Mesenchymal stem cell (in vitro differentiated cells and primary cell): ENCODE measurements around the gene KRTAP5-1.

ENCODE experiments used
- DNase-seq: peaks from one replicate; pipeline ENCODE4 v3.0.0-alpha.2; 2013
- H2AFZ ChIP-seq: one replicate; pipeline ENCODE4 v1.6.1; 2013; ENCODE audit warnings: low read depth, mild to moderate bottlenecking, control low read depth, inconsistent platforms, low read length, moderate library complexity
- H2AK5ac ChIP-seq: 2 replicates; pipeline ENCODE4 v1.6.1; 2013; ENCODE audit warnings: low read length, moderate library complexity, mild to moderate bottlenecking, inconsistent platforms; ENCODE audit not compliant: severe bottlenecking
- H2BK120ac ChIP-seq: one replicate; pipeline ENCODE4 v1.6.1; 2013; ENCODE audit warnings: low read depth, mild to moderate bottlenecking, inconsistent platforms, low read length, moderate library complexity
- H2BK12ac ChIP-seq, 2 experiments: one replicate each; pipeline ENCODE4 v1.6.1; 2013; ENCODE audit warnings: inconsistent platforms in 2 of 2, low read length in 2 of 2, mild to moderate bottlenecking in 2 of 2, moderate library complexity in 2 of 2, control low read depth in 1 of 2
- H2BK15ac ChIP-seq: one replicate; pipeline ENCODE4 v1.6.1; 2013; ENCODE audit warnings: mild to moderate bottlenecking, low read depth, inconsistent platforms; ENCODE audit not compliant: poor library complexity, severe bottlenecking
- H2BK5ac ChIP-seq: 2 replicates; pipeline ENCODE4 v1.6.1; 2013; ENCODE audit warnings: low read depth, mild to moderate bottlenecking, low read length, control low read depth, inconsistent platforms; ENCODE audit not compliant: poor library complexity, severe bottlenecking
- H3K14ac ChIP-seq, 2 experiments: one replicate each; pipeline ENCODE4 v1.6.1; 2013; ENCODE audit warnings: inconsistent platforms in 2 of 2, low read length in 2 of 2, control low read depth in 1 of 2, mild to moderate bottlenecking in 1 of 2, moderate library complexity in 1 of 2
- H3K18ac ChIP-seq, 2 experiments: one replicate each; pipeline ENCODE4 v1.6.1; 2013; ENCODE audit warnings: inconsistent platforms in 2 of 2, low read length in 2 of 2, control low read depth in 1 of 2, low read depth in 1 of 2, mild to moderate bottlenecking in 1 of 2
- H3K23ac ChIP-seq, 2 experiments: one replicate each; pipeline ENCODE4 v1.6.1; 2013; ENCODE audit warnings: inconsistent platforms in 2 of 2, low read length in 2 of 2, mild to moderate bottlenecking in 2 of 2, moderate library complexity in 2 of 2, control low read depth in 1 of 2
- H3K27ac ChIP-seq: 2 replicates; pipeline ENCODE4 v1.5.1; 2013; ENCODE audit warnings: mild to moderate bottlenecking, moderate library complexity, low read length, control low read depth, inconsistent platforms; ENCODE audit not compliant: poor library complexity, severe bottlenecking
- H3K27me3 ChIP-seq, 2 experiments: 2 replicates each; pipeline versions ENCODE4 v1.6.1 to v1.7.0; 2013; ENCODE audit warnings: low read length in 2 of 2, mild to moderate bottlenecking in 2 of 2, moderate library complexity in 2 of 2, control low read depth in 1 of 2, inconsistent platforms in 1 of 2; ENCODE audit not compliant: control insufficient read depth in 1 of 2, insufficient read depth in 1 of 2
- H3K36me3 ChIP-seq, 2 experiments: 2 replicates each; pipeline versions ENCODE4 v1.6.1 to v1.7.0; 2013; ENCODE audit warnings: low read length in 2 of 2, control low read depth in 1 of 2, inconsistent platforms in 1 of 2, low read depth in 1 of 2, mild to moderate bottlenecking in 1 of 2; ENCODE audit not compliant: insufficient read depth in 2 of 2, control insufficient read depth in 1 of 2
- H3K4ac ChIP-seq, 2 experiments: one replicate each; pipeline ENCODE4 v1.6.1; 2013; ENCODE audit warnings: inconsistent platforms in 2 of 2, low read length in 2 of 2, mild to moderate bottlenecking in 2 of 2, moderate library complexity in 2 of 2, control low read depth in 1 of 2, low read depth in 1 of 2
- H3K4me1 ChIP-seq: 2 replicates; pipeline ENCODE4 v1.6.1; 2013; ENCODE audit warnings: low read depth, low read length, control low read depth; ENCODE audit not compliant: control insufficient read depth, insufficient read depth
- H3K4me2 ChIP-seq: 2 replicates; pipeline ENCODE4 v1.6.1; 2013; ENCODE audit warnings: low read length, mild to moderate bottlenecking, inconsistent platforms; ENCODE audit not compliant: poor library complexity, severe bottlenecking
- H3K4me3 ChIP-seq, 2 experiments: 2 replicates each; pipeline versions ENCODE4 v1.5.1 to v1.7.0; 2013; ENCODE audit warnings: low read length in 2 of 2, mild to moderate bottlenecking in 2 of 2, control low read depth in 1 of 2, low read depth in 1 of 2; ENCODE audit not compliant: insufficient read depth in 1 of 2
- H3K79me1 ChIP-seq: replicated peaks from 2 replicates; pipeline ENCODE4 v1.6.1; 2013; ENCODE audit warnings: mild to moderate bottlenecking, control low read depth, low read length, inconsistent platforms; ENCODE audit not compliant: poor library complexity, severe bottlenecking
- H3K9ac ChIP-seq: 2 replicates; pipeline ENCODE4 v1.7.0; 2013; ENCODE audit warnings: mild to moderate bottlenecking, low read length, moderate library complexity
- H3K9me3 ChIP-seq: 2 replicates; pipeline ENCODE4 v1.7.0; 2013; ENCODE audit warnings: mild to moderate bottlenecking, low read length; ENCODE audit not compliant: control insufficient read depth
- H4K8ac ChIP-seq: one replicate; pipeline ENCODE4 v1.6.1; 2013; ENCODE audit warnings: inconsistent platforms, mild to moderate bottlenecking, low read length, moderate library complexity
- H4K91ac ChIP-seq: one replicate; pipeline ENCODE4 v1.6.1; 2013; ENCODE audit warnings: mild to moderate bottlenecking, low read length, inconsistent platforms
- WGBS: methylation state at CpG from one replicate; pipeline ENCODE4 v1.1.7; 2013; ENCODE audit warnings: mixed read lengths; 5-methylcytosine and 5-hydroxymethylcytosine counted together

Gene KRTAP5-1

DNA sequence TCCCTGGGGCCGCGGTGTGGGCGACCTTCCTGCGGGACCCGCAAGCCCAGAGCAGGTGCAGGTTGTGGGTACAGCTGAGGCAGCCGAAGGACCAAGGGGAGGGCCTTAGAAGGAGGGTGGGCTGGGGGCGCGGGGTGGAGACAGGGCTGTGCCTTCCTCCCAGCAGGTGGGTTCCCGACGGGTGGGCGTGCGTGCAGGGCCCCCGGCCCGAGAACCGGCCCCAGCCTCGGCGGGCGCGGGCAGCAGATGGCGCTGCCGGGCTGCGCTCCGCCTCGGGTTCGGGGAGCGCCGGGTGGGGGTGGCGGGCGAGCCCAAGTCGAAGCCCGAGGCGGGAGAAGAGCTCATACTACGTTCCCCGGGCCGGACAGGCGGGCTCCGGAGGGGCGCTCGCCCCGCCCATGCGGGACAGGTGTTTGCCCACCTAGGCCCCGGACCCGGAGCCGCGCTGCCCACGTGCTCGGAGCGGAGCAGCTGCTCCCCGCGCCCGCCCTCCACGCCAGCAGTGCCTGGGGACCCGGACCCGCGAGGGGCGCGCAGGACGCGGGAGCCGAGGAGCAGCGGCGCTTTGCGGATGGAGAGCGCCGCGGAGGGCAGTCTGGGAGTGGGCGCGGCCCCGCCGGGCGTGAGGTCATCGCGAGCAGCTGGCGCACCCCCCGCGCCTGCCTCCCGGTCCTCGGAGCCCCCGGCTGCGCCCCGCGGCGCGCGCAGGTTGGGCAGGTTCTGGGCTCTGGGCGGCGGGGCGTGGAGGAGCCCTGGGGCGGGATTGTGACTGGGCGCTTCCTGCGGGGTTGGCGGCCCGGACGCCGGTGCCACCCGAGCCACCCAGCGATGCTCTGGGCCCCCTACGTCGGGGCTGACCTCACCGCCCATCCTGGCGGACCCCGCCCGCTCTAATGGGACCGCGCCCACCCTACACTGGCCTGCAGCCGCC, 38.3 kb downstream of the KRTAP5-1 start:
- DNase-seq = peak; percentile 39
- H3K14ac ChIP-seq = no peak overlapping the region
- no peak overlapping the region for H2AK5ac ChIP-seq
- no peak overlapping the region for H4K8ac ChIP-seq
- peaks cover 70 to 73% of the 10 kb centered on the region in 2 experiments for H3K27me3 ChIP-seq
- peaks cover 17% of the 10 kb centered on the region for H3K4me1 ChIP-seq
- no peak overlapping the region for H2BK120ac ChIP-seq
- H4K91ac ChIP-seq = no peak overlapping the region
- peak overlapping the region in 1 of 2 experiments; percentile 46 for H3K4me3 ChIP-seq
- H2BK5ac ChIP-seq = no peak overlapping the region
- no peak overlapping the region for H2AFZ ChIP-seq
- 3% methylated on average over 67 of the region's 106 CpGs for WGBS
- H3K27ac ChIP-seq = no peak overlapping the region
- H3K23ac ChIP-seq = no peak overlapping the region
- H3K9me3 ChIP-seq = no peaks in the 10 kb centered on the region
- H3K79me1 ChIP-seq = no peaks in the 10 kb centered on the region
- H2BK15ac ChIP-seq = peak overlapping the region; percentile 36
- H3K4me2 ChIP-seq = peak overlapping the region; percentile 80
- peak overlapping the region in 1 of 2 experiments; percentile 10 for H3K4ac ChIP-seq
- no peaks in the 10 kb centered on the region for H3K36me3 ChIP-seq
- no peak overlapping the region for H3K18ac ChIP-seq
- H3K9ac ChIP-seq = no peak overlapping the region
- no peak overlapping the region for H2BK12ac ChIP-seq

DNA sequence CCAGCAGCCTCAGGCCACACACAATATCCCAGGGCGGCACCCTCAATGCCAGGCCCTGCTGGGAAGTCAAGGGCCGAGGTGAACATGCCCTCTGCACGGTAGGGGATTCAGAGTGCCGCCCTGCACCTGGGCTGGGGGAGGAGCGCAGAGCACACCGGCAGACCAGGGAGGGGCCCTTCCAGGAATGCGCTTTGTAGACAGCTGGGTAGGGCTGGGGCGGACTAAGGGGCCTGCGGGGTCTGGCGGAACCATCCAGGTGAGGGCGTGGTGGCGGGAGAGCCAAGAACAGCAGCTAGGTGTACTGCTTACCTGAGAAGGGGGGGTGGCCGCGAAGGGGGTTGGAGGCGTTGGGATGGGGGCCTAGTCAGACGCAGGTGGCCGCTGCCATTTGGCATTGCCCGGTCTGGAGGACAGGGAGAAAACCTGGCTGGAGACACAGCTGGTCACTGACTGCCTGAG, 39.0 kb downstream of the KRTAP5-1 start:
- no peak overlapping the region for H3K9ac ChIP-seq
- WGBS = 6% methylated on average over 18 of the region's 18 CpGs

DNA sequence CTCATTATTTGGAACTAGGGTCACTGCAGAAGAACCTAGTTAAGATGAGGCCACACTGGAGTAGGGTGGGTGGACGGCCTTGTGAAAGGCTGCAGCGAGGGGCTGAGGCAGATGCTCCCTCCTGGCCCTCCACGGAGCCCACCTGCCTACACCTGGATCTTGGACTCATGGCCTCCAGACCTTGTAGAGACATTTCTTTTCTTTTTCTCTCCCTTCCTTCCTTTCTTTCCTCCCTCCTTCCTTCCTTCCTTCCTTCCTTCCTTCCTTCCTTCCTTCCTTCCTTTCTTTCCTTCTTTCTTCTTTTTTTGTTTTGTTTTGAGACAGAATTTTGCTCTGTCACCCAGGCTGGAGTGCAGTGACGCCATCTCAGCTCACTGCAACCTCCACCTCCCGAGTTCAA, 39.7 kb downstream of the KRTAP5-1 start:
- no peaks in the 10 kb centered on the region for H3K79me1 ChIP-seq
- H3K4me1 ChIP-seq = peaks cover 17% of the 10 kb centered on the region
- no peak overlapping the region for H3K23ac ChIP-seq
- no peak overlapping the region for H4K91ac ChIP-seq
- no peak overlapping the region for H2AFZ ChIP-seq
- no peak overlapping the region for H3K4ac ChIP-seq
- H3K4me3 ChIP-seq = no peak overlapping the region
- H3K27ac ChIP-seq = no peak overlapping the region
- H3K4me2 ChIP-seq = no peak overlapping the region
- H4K8ac ChIP-seq = no peak overlapping the region
- H3K9ac ChIP-seq = no peak overlapping the region
- H2BK12ac ChIP-seq = no peak overlapping the region
- H2BK15ac ChIP-seq = no peak overlapping the region
- peaks cover 80 to 83% of the 10 kb centered on the region in 2 experiments for H3K27me3 ChIP-seq
- H3K14ac ChIP-seq = no peak overlapping the region
- no peak overlapping the region for H2BK5ac ChIP-seq
- no peaks in the 10 kb centered on the region for H3K9me3 ChIP-seq
- WGBS = 49% methylated on average over 5 of the region's 5 CpGs
- no peak overlapping the region for H2BK120ac ChIP-seq
- no peaks in the 10 kb centered on the region for H3K36me3 ChIP-seq
- no peak overlapping the region for H2AK5ac ChIP-seq
- H3K18ac ChIP-seq = no peak overlapping the region
- DNase-seq = no peak

More for the DNA sequence above, 39.0 kb downstream of the KRTAP5-1 start:
- no peak for DNase-seq
- no peak overlapping the region for H3K4ac ChIP-seq
- no peak overlapping the region for H4K8ac ChIP-seq
- peaks cover 17% of the 10 kb centered on the region for H3K4me1 ChIP-seq
- peak overlapping the region in 1 of 2 experiments; percentile 91 for H3K23ac ChIP-seq
- H3K36me3 ChIP-seq = no peaks in the 10 kb centered on the region
- H3K79me1 ChIP-seq = no peaks in the 10 kb centered on the region
- H4K91ac ChIP-seq = no peak overlapping the region
- H3K18ac ChIP-seq = no peak overlapping the region
- H2BK5ac ChIP-seq = no peak overlapping the region
- no peak overlapping the region for H3K4me3 ChIP-seq
- H3K4me2 ChIP-seq = no peak overlapping the region
- no peak overlapping the region for H2AK5ac ChIP-seq
- no peak overlapping the region for H3K14ac ChIP-seq
- H2BK15ac ChIP-seq = no peak overlapping the region
- no peak overlapping the region for H2BK120ac ChIP-seq
- no peaks in the 10 kb centered on the region for H3K9me3 ChIP-seq
- no peak overlapping the region for H2AFZ ChIP-seq
- H3K27me3 ChIP-seq = peaks cover 77 to 80% of the 10 kb centered on the region in 2 experiments
- no peak overlapping the region for H3K27ac ChIP-seq
- H2BK12ac ChIP-seq = no peak overlapping the region

DNA sequence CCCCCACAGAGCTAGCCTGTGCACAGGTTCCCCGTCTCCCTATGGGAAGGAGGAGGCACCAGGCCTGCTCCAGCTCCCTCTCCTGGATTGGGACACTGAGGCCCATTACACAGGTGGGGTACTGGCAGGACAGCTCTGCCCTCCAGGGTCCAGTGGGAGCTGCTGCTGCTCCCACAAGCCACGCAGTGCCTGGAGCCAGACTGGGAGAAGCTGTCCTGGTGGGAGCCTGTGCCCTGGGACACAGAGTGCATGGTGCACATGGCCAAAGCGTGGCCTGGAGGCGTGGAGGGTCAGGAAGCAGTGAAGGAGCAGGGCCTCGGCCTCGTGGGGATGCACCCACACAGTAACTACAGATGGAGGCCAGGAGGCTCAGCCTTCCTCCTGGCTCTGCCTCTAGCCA, 40.5 kb downstream of the KRTAP5-1 start:
- no peak overlapping the region for H3K27ac ChIP-seq
- WGBS = 73% methylated on average over 6 of the region's 6 CpGs
- H3K27me3 ChIP-seq = peaks cover 79 to 81% of the 10 kb centered on the region in 2 experiments
- no peak overlapping the region for H3K9ac ChIP-seq
- H3K4me1 ChIP-seq = peaks cover 17% of the 10 kb centered on the region
- no peak overlapping the region for H3K14ac ChIP-seq
- no peak overlapping the region for H3K4me3 ChIP-seq
- peak overlapping the region; percentile 14 for H4K8ac ChIP-seq
- no peak overlapping the region for H2BK12ac ChIP-seq
- DNase-seq = no peak
- no peak overlapping the region for H3K4me2 ChIP-seq
- H3K79me1 ChIP-seq = no peaks in the 10 kb centered on the region
- H3K18ac ChIP-seq = no peak overlapping the region
- H4K91ac ChIP-seq = no peak overlapping the region
- H2AK5ac ChIP-seq = no peak overlapping the region
- H3K36me3 ChIP-seq = no peaks in the 10 kb centered on the region
- no peak overlapping the region for H2BK5ac ChIP-seq
- H3K23ac ChIP-seq = peak overlapping the region in 1 of 2 experiments; percentile 6
- no peaks in the 10 kb centered on the region for H3K9me3 ChIP-seq
- H2BK120ac ChIP-seq = no peak overlapping the region
- no peak overlapping the region for H2BK15ac ChIP-seq
- no peak overlapping the region for H2AFZ ChIP-seq
- no peak overlapping the region for H3K4ac ChIP-seq
